Activated naive CD4-positive, alpha-beta T cell treated with Interleukin-2 at 50 U/mL for 16 hours (primary cell): ENCODE results near the gene CLDN25.
"Not testable (repeated sequence)": the region's sequence is repeated elsewhere in the genome, so short reads cannot be mapped to it uniquely, and the experiment has no call there.

Source experiments
- DNase-seq: peaks from one replicate; pipeline ENCODE4 v3.0.0-alpha.2; 2020

Gene CLDN25

GRCh38 chr11:113779496-113779895 lies at the start of gene CLDN25:
Gene CLDN25 (plus strand): TSS chr11:113779796. CDS start chr11:113779796, 0 bp downstream.
- DNase-seq = no peak

- DNase-seq = no peak
These were observed 48.5 kb upstream of the CLDN25 start for GRCh38 chr11:113730887-113731726.

GRCh38 chr11:113732092-113732491 lies 47.5 kb upstream of the CLDN25 start:
- no peak for DNase-seq

GRCh38 chr11:113736323-113736722 lies 43.3 kb upstream of the CLDN25 start:
- DNase-seq = no peak

GRCh38 chr11:113752932-113753331 lies 26.7 kb upstream of the CLDN25 start:
- DNase-seq = no peak

GRCh38 chr11:113760241-113760640 lies 19.4 kb upstream of the CLDN25 start:
- no peak for DNase-seq

GRCh38 chr11:113763040-113763439 lies 16.6 kb upstream of the CLDN25 start:
- not testable (repeated sequence) for DNase-seq

GRCh38 chr11:113764527-113765219 lies 14.9 kb upstream of the CLDN25 start:
- DNase-seq = no peak

GRCh38 chr11:113771964-113772363 lies 7.6 kb upstream of the CLDN25 start:
- DNase-seq = no peak

GRCh38 chr11:113773092-113773415 lies 6.5 kb upstream of the CLDN25 start:
- no peak for DNase-seq

GRCh38 chr11:113773416-113774173 lies 6.0 kb upstream of the CLDN25 start, which contains the start of gene ZW10:
Gene ZW10 (minus strand): TSS chr11:113773692. CDS start chr11:113773666, 26 bp downstream.
- DNase-seq = peak; percentile 94

- DNase-seq = no peak
These were observed 5.5 kb upstream of the CLDN25 start for GRCh38 chr11:113774174-113774503.

GRCh38 chr11:113778111-113778910 lies 1.3 kb upstream of the CLDN25 start:
- no peak for DNase-seq

- DNase-seq = no peak
These were observed 2.1 kb downstream of the CLDN25 start for GRCh38 chr11:113781682-113782081.

- no peak for DNase-seq
These were observed 2.5 kb downstream of the CLDN25 start for GRCh38 chr11:113782134-113782533.

GRCh38 chr11:113789016-113789415 lies 9.4 kb downstream of the CLDN25 start:
- DNase-seq = not testable (repeated sequence)

- DNase-seq = no peak
These were observed 10.2 kb downstream of the CLDN25 start for GRCh38 chr11:113789675-113790320.

- DNase-seq = no peak
These were observed 17.2 kb downstream of the CLDN25 start for GRCh38 chr11:113796663-113797259.

- no peak for DNase-seq
These were observed 23.0 kb downstream of the CLDN25 start for GRCh38 chr11:113802621-113803020.

GRCh38 chr11:113805640-113806039 lies 26.0 kb downstream of the CLDN25 start:
- DNase-seq = no peak

GRCh38 chr11:113806406-113806805 lies 26.8 kb downstream of the CLDN25 start:
- DNase-seq = no peak

GRCh38 chr11:113808931-113809330 lies 29.3 kb downstream of the CLDN25 start:
- DNase-seq = no peak
